GM18499 (cell line): ENCODE measurements around the gene DYNC1I1.

Source experiments
- ATAC-seq: cut with Tn5 transposase; IDR thresholded peaks from one replicate; pipeline ENCODE4 v1.9.1; 2021; ENCODE audit warnings: moderate number of reproducible peaks; ENCODE audit not compliant: insufficient read depth, unreplicated experiment

Gene DYNC1I1

DNA sequence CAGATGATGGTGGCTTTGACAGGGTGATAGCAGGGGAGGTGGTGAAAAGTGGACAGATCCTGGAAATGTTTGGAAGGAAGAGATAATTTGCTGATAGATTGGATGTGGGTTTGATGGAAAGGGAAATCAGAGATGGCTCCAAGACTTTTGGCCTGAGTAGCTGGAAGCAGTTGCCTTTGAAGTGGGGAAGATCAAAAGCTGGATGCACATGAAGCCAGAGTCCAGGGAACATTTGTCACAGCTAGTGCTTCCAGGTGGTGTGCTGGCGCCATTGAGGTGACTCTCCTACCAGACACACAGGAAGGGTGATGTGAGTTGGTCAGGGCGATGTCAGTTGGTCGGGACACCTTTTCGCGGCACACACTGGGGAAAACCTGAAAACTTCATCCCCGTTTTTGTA, 15.9 kb downstream of the DYNC1I1 start:
- no peak for ATAC-seq

DNA sequence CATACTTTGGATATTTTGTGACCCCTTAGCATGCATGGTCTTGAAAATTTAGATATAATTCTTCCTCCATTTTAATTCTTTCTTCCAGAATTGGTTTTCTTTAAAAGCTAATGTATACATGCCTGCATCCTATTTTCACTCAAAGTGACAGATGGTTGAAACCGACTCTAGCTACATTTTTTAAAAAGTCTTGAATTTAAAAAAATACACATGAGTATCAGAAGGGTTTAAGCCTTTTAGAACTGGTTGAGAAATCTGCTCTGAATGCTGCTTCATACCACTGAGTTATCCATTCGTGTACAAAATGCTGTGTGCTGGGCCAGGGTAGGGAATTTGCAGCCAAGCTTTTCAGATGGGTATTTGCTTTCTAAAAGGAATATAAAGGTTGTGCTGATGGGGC, 16.5 kb downstream of the DYNC1I1 start:
- ATAC-seq: no peak

DNA sequence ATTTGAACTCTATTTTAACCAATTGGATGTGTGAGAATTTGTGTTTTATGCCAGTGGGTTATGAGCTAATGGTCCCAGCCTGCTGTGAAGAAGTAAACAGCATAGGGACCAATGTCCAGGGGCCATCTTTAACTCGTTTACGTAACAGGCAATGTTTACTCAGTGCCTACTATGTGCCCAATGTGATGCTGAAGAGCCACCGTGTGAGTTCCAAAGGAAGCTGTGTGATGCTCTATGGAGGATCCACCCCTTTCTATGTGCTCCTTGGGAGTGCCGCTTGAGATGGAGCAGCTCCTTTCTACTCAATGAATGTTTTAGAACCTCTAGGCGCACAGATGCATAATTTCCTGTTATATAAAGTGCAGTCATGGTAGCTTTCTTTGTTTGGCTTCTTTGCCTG, 21.3 kb downstream of the DYNC1I1 start:
- no peak for ATAC-seq

DNA sequence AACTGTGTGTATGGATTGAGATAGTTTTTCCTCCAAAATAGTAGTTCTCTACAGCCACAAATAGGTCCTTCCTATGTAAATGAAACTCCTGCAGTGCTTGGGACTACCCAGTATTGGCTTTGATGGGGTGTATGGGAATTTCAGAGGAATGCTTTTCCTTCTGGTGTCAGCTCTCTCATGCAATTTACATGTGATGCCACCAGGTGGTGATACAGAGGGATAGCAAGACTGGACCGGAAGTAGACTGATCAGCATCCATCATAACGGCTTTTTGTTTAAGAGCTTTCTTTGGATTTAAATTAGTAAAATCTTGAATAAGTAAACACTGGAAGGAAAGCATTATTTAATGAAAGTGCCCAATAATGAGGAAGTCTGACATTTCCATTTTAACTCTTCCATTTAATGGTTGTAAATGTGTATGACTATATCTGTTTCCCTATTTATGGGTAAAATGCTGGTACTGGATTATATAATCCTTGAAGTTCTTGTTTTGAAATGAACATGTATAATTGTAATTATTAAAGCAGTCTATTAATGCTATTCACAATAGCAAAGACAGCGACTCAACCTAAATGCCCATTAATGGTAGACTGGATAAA, 22.7 kb downstream of the DYNC1I1 start:
- no peak for ATAC-seq

DNA sequence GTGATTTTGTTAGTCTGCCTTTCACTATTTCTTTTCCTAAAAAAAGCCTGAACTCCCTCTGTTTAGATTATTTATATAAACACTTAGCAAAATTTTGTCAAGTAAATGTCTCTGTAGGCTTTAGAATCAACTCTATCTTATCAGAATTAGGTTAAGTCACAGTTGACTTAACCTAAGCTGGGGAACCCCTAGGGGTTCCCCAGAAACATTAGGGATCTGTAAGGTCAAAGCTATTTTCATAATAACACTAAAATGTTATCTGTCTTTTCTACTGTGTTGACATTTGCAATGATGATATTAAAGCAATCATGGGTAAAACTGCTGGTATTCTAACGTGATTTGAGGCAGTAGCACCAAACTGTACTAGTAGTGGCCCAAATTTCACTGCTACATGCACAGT, 24.3 kb downstream of the DYNC1I1 start:
- no peak for ATAC-seq

DNA sequence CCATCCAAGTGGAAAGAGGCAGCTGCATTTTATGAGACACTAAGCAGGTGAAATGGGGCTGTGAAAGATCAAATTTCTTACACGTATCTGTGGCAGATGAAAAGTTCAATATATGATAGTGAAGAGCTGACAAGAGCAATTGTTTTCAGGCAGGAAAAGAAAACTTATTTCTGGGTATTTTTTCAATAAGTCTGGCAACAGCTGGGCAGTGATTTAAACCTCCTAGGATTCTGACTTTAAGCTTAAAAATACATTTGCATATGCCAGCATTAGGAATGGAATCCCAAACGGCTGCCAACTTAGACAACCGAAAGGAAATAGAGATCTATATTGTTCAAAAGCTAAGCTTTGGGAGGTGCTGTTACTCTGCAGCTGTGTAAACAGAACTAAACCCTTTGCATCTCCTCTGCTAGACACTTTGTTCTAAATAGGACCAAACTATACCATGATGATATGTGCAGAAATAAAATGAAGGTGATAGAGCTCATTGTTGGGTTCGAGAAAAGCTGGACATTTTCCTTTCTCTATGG, 26.1 kb downstream of the DYNC1I1 start:
- no peak for ATAC-seq

DNA sequence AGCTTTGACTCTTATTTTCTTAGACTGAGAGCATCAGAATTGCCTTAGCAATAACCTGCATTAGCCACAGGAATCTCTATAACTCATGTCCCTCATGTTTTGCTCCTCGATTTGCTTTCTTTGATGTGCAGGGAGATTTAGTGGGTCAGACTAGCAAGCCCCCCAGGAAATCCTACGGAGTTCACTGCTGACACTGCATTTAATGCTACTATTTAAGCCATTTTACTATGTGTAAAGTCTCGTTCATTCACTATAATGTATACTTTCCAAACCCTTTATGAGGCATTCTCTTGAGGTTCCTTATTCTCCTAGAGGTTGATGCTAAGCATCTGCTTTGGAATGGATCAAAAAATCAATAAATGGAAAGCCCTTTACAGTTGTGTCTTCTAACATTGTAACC, 28.4 kb downstream of the DYNC1I1 start:
- ATAC-seq: no peak

DNA sequence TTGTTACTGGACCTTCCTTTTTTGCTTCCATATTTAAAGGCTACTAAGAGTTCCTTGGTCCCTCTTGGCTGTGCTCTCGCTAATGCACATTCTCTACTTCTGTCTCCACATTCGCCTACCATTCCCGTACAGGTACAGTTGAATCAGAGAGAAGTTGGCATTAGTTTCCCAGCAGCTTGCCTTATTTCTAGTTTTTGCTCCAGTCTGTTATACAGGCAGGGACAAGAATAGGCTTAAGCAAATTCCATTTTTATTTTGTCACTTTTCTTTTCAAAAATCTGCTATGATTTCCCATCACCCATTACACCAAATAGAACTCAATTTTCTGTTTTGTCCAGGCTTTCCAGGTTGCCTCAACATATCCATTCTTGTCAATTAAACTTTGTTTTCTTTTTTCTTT, 29.9 kb downstream of the DYNC1I1 start:
- ATAC-seq: no peak

DNA sequence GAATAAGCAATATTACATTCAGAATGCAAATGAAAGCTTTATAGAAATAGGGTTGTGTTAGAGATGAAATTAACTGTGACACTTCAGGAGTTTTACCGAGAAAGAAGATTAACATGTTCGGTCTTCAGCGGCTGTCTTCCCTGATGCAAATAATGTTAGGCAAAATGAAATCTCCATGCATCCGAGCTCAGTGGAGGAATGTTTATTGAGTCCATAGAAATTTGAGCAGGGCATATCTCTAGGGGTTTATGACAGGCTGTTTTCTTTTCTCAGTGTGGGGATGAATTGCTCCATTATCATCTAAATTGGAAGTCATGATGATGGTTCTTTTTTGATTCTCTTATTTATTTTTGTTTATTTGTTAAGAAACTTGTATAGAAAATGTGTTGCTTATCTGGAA, 31.7 kb downstream of the DYNC1I1 start:
- no peak for ATAC-seq

DNA sequence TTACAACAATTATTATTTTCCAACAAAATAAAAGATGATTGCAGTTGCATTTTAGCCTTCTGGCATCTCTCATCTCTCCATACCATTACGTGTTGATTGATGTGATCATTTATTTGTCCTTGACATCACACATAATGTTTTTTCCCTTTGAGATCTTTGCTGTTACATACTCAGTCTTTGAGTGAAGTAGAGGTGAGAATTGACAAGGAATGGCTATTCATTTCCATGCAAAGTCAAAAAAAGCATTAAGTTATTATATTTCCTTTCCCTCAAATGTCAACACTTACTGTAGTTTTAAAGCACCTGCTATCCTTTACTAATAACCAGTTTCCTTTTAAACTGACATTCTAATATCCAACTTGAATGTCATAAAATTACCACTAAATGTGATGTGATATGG, 33.6 kb downstream of the DYNC1I1 start:
- ATAC-seq: no peak

DNA sequence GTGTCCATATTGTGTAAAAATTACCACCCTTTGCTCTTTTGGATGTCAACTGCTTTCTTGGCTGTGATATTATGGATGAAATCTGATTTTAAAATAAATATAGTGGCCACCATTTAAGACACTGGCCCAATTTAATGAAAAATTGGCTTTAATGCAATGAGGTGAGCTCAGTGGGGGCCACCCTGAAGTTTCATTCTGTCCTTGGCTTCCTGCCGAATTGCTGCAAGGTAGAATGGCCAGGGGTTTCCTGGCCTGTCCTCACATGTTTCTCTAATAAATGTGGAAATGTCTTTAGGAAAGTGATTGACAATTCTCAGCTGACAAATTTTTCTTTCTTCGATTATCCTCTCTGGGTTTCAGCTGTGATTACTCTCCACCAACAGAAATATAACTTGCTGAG, 36.0 kb downstream of the DYNC1I1 start:
- ATAC-seq: no peak

DNA sequence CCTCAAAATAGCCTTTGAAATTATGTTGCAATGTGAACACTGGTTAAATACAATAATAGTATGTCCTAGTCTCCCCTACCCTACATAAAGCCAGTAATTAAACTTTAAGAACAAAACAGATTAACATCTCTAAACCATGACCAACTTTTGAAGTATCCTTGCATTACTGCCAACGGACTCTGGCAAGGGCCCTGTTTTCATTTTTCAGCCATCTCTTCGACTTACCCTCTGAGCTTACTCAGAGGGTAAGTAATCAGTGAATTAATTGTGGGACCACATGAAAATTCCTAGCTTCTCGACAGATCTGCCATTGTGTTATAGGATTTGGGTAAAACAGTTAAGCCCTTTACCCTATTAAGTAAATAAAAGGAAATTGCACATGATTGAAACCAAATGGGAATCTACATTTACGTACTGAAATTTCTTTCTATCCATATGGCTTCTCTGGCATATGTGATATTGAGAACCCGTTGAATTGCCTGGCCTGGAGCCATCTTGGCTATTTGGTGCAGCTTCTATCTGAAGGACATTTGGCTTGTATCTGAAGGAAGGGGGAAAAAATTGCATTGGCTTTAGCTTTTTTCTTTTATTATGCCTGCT, 39.6 kb downstream of the DYNC1I1 start:
- no peak for ATAC-seq

DNA sequence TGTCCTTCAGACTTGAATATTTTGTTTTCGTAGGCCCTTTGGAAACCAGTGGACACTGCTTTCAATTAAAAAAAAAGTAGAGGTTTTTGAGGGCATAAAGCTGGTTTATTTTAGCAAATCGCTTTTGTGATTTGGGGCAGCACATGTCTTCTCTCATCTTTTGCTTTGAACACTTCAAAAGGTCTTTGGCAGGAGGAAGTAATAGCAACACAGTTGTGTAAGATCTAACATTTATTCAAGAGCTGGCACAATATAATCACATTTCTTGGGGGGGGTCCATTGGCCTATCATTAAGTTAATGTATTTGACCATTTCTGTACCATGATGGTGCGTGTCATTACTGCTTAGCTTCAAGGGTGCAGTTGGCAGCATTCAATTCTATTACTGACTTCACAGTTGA, 42.4 kb downstream of the DYNC1I1 start:
- ATAC-seq: no peak

DNA sequence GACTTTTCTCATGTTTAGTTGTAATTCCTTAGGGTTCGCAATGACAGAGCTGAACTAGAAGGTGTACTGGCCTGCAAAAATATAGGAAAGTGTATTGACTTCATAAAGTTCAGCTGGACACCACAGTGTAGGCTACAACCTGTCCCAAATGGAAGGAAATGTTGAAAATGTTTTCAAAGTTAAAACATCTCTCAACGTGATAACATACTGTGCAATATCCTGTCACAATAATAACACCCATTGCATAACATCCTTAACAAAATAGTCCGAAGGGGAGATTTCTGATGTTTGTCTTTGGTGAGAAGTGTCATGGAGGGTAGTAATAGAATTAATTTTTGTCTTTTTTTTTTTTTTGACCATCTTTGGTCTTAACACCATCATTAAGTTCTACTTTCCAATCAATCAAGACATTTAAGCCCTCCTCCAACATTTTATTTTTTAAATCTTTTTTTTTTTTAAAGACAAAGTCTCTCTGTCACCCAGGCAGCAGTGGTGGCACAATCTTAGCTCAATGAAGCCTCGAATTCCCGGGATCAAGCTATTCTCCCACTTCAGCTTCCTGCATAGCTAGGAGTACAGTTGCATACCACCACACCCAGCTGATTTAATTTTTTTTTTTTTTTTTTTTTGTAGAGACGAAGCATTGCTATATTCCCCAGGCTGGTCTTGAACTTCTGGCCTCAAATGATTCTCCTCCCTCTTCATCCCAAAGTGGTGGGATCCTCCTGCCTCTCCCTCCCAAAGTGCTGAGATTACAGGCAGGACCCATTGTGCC, 45.7 kb downstream of the DYNC1I1 start:
- no peak for ATAC-seq

DNA sequence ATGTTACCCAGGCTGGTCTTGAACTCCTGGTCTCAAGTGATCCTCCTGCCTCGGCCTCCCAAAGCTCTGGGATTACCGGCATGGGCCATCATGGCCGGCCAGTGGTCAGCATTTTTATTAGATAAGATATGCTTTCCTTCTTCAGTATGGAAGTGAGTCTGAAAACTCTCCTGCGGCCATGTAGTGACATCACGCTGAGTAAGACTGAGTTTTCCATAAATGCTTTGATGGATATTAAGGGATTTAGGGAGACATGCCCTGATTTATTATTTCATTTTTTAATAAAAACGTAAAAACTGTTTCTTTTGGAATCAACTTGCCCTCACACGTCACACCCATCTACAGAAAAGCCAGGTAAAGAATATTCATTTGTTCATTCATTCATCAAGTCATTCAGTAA, 48.4 kb downstream of the DYNC1I1 start:
- no peak for ATAC-seq

DNA sequence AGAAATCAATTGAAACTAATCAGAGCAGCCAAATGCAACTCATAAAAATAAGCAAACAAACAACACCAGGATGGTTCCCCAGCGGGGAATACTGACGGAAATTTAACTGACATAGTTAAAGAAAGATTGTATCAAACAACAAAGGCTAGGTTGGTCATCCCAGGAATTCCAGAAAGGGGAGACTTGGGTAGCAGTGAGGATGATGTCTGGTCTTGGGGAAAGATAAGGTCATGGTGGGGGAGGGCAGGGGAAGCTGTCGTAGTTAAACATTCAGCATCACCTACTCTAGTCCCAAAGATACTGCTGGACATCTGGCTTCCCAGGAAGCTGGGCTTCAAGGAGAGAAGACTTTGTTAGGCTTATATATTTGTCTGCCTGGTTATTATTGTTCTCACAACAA, 50.4 kb downstream of the DYNC1I1 start:
- no peak for ATAC-seq

DNA sequence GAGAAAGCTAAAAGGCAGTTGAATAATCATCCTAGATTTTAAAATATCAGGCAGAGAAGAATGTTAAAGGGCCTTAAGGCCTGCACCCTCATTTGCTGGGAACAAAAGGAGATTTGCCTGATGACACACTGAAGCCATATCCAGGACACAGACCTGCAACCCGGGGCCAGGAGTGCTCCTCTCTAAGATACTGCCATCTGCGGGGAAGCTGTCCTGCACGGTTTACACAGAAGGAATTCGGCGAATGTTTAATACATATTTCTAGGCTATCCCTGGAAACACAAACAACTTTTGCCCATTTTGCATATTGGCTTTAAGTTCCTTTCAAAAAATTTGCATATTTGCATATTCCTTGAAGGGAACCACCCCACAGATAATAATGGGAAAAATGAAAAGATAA, 52.3 kb downstream of the DYNC1I1 start:
- no peak for ATAC-seq

DNA sequence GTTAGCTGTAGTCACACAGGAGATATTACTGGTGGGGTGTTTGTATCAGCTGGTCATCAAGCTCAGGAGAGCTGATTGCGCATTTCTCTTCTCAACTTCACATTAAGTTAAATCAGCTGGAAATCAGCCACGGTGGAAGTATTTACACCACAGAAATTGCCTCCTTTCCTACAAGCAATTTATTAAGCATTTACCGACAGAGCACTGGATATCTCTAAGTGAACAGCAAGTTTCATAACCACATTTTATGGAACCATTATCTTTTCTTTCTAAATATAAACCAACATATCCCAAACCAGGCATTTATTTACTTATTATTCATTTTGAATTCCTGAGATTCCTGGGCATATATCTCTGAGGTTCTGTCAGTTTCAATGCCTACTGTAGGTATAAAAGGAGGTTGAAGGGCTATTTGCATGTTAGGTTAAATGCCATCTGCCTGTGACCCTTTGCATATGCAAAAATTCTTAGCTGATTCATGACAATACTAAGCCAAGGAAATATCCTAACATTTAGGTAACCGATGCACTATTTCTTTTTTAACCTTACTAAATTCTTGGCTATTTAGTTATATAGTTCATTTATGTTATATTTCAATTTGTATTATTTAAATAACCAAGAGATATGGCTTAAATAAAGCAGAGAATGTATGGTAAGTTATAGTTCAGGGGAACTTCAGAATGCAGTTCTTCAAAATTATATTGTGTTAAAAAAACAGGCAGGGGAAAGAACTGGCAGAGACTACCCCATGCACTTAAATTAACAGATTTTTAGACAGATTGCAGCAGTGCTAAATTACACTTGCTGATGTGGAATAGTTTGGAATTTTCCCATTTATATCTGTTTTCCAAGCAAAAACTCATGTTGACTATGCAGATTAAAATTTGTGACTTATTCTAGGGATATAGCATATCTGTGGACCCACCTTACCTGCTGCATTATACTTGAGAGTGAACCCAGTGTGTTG, 56.8 kb downstream of the DYNC1I1 start:
- ATAC-seq: no peak

DNA sequence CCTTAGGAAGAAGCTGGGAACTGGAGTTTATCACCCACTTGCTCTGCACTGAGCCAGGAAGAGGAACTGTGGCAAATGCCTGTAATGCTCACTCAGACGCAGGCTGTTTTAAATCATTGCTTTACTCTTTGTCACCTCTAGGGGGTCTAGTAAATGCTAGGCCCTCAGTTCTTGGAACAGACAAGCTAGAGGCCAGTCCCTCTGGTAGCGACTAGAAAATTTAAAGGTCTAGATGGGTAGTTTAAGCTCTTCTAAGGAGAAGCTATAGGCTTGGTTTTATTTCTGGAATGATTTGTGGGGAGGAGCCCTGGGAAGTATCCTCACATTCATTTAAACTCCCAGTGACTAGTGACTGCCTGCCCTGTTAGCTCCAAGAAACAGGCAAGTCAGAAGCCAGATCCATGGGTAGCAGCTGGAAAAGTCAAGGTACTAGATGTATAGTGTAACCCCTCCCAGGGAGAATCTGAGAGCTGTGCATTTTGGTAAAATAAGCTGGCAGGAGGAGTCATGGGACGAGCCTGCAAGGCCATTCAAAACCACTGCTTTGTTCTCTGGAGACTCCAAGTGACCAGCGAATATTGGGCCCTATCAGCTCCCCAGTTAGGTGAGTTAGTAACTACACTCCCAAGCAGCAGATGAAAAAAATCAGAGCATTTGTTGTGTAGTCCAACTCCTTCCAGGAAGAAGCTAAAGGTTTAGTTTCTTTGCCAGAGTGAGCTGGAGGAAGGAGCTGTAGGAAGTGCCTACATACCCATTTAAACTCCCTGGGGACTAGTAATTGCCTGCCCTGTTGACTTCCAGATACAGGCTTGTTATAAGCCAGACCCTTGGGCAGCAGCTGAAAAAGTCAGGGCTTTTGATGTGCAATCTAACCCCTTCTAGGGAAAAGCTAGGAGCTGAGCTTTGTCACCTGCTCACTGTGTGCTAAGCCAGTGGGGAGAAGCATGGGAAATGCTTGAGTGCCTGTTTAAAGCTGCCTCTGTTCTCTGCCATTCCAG, 68.9 kb downstream of the DYNC1I1 start:
- no peak for ATAC-seq
